Endothelial cell (in vitro differentiated cells): ENCODE data around the gene PKMYT1. TPM values are rescaled to one million over a fixed set of nuclear protein-coding genes. Genes with fewer than 3 reads are reported as not detected.
"Not testable (repeated sequence)": the region's sequence is repeated elsewhere in the genome, so short reads cannot be mapped to it uniquely, and the experiment has no call there.

ENCODE experiments used
- DNase-seq: peaks from one replicate; pipeline ENCODE4 v3.0.0; 2021; ENCODE audit warnings: low spot score
- H3K27ac Mint-ChIP-seq: one replicate; pipeline ENCODE4 v1.8.0; 2021; ENCODE audit warnings: mixed read lengths, inconsistent platforms; ENCODE audit not compliant: unreplicated experiment
- H3K27me3 Mint-ChIP-seq: one replicate; pipeline ENCODE4 v1.8.0; 2021; ENCODE audit warnings: mild to moderate bottlenecking, moderate library complexity, mixed read lengths, inconsistent platforms; ENCODE audit not compliant: unreplicated experiment
- H3K36me3 Mint-ChIP-seq: one replicate; pipeline ENCODE4 v1.8.0; 2021; ENCODE audit warnings: mild to moderate bottlenecking, low read depth, mixed read lengths, inconsistent platforms; ENCODE audit not compliant: unreplicated experiment
- H3K4me1 Mint-ChIP-seq: one replicate; pipeline ENCODE4 v1.8.0; 2021; ENCODE audit warnings: mild to moderate bottlenecking, mixed read lengths, inconsistent platforms; ENCODE audit not compliant: unreplicated experiment
- H3K4me3 Mint-ChIP-seq: one replicate; pipeline ENCODE4 v1.8.0; 2021; ENCODE audit warnings: mild to moderate bottlenecking, mixed read lengths, inconsistent platforms; ENCODE audit not compliant: unreplicated experiment
- H3K9me3 Mint-ChIP-seq: one replicate; pipeline ENCODE4 v1.8.0; 2021; ENCODE audit warnings: mixed read lengths, inconsistent platforms; ENCODE audit not compliant: unreplicated experiment
- total RNA-seq: library from RNA; stranded (reverse); fragmentation: NEBNext Ultra II Directional; extraction: Animal tissue kit (Norgen Biotek cat#: 25700); gene quantifications from one replicate; pipeline ENCODE4 v1.2.1, GENCODE V29; 2021; ENCODE audit not compliant: unreplicated experiment
- TF ChIP-seq, protein P1 (sequence below): fragments of 200-600 bp; sonication (generic); IDR thresholded peaks from one replicate; pipeline ENCODE4 v1.5.0; 2021; ENCODE audit warnings: antibody characterized with exemption; ENCODE audit not compliant: unreplicated experiment

The PKMYT1 gene
- total RNA-seq, 1 donor from 2014 or later = 12.2 TPM

DNA sequence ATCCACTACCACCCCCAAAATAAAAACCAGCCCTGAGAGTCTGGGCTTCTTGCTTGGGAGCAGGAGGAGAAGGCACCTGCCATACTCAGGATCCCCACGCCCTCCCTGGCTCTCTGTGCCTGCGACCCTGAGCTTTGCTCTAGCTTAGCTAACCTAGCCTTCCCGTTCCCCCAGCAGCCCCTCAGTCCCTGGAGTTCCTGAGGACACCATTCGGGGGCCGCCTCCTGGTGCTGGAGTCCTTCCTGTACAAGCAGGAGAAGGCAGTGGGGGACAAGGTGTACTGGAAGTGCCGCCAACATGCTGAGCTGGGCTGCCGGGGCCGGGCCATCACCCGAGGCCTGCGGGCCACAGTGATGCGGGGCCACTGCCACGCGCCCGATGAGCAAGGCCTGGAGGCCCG lies 50.0 kb downstream of the PKMYT1 start:
- Mint-ChIP-seq H3K36me3 (peaks cover 32% of the 10 kb centered on the region), H3K27ac (no peak overlapping the region), H3K27me3 (peaks cover 14% of the 10 kb centered on the region), H3K9me3 (no peaks in the 10 kb centered on the region), H3K4me1 (peaks cover 11% of the 10 kb centered on the region), H3K4me3 (no peak overlapping the region)
- TF ChIP-seq, protein P1, sequence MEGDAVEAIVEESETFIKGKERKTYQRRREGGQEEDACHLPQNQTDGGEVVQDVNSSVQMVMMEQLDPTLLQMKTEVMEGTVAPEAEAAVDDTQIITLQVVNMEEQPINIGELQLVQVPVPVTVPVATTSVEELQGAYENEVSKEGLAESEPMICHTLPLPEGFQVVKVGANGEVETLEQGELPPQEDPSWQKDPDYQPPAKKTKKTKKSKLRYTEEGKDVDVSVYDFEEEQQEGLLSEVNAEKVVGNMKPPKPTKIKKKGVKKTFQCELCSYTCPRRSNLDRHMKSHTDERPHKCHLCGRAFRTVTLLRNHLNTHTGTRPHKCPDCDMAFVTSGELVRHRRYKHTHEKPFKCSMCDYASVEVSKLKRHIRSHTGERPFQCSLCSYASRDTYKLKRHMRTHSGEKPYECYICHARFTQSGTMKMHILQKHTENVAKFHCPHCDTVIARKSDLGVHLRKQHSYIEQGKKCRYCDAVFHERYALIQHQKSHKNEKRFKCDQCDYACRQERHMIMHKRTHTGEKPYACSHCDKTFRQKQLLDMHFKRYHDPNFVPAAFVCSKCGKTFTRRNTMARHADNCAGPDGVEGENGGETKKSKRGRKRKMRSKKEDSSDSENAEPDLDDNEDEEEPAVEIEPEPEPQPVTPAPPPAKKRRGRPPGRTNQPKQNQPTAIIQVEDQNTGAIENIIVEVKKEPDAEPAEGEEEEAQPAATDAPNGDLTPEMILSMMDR = no peak
- DNase-seq = no peak

DNA sequence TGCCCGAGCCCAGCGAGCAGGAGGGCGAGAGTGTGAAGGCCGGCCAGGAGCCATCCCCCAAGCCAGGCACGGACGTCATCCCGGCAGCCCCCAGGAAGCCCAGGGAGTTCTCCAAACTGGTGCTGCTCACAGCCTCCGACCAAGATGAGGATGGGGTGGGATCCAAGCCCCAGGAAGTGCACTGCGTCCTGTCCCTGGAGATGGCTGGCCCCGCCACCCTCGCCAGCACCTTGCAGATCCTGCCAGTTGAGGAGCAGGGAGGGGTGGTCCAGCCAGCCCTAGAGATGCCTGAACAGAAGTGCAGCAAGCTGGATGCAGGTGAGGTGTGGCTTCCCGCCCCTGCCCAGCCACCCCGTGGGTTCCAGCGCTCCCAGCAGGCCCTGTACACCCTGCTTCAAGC lies 50.6 kb downstream of the PKMYT1 start:
- Mint-ChIP-seq H3K27me3 (peaks cover 14% of the 10 kb centered on the region), H3K4me1 (peaks cover 11% of the 10 kb centered on the region), H3K9me3 (no peaks in the 10 kb centered on the region), H3K27ac (no peak overlapping the region), H3K36me3 (peaks cover 32% of the 10 kb centered on the region), H3K4me3 (no peak overlapping the region)
- DNase-seq = no peak
- TF ChIP-seq, protein P1 = no peak

DNA sequence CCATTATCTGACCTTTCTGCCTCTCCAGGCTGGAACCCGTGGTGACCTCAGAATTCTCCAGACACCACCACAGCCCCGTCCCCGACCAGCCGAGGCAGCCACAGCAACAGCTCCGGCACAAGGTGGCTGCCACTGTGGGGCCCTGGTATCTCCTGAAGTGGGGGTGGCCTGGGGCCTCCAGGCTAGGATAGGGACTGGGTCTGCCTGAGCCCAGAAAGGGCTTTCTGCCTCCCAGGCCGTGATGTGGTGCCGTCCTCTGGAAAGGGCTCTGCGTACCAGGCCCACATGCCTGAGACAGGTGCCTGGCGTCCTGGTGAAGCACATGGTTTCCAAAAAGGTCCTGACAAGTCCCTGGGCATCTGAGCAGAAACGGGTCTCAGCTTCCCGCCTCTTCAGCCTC lies 51.5 kb downstream of the PKMYT1 start:
- Mint-ChIP-seq H3K27me3 (peaks cover 8% of the 10 kb centered on the region), H3K4me3 (no peak overlapping the region), H3K9me3 (no peaks in the 10 kb centered on the region), H3K36me3 (peaks cover 24% of the 10 kb centered on the region), H3K4me1 (peaks cover 11% of the 10 kb centered on the region), H3K27ac (no peak overlapping the region)
- no peak for DNase-seq
- TF ChIP-seq, protein P1 = no peak

DNA sequence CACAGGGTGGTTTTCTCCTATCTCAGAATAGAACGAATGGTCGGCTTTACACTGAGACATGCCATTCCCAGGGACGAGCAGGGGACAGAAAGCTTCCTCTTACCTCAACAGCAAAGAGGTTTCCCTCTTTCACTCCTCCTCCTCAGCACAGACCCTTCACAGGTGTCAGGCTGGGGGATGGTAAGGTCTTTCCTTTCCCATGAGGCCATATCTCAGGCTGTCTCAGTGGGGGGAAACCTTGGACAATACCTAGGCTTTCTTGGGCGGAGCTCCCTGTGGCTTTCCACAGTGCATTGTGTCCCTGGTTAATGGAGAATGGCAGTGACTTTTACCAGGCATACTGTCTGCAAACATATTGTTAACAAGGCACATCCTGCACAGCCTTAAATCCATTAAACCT lies 52.1 kb downstream of the PKMYT1 start:
- not testable (repeated sequence) for H3K9me3 Mint-ChIP-seq, H3K4me3 Mint-ChIP-seq, DNase-seq, H3K27ac Mint-ChIP-seq
- H3K36me3 Mint-ChIP-seq = peaks cover 24% of the 10 kb centered on the region
- H3K4me1 Mint-ChIP-seq = peaks cover 11% of the 10 kb centered on the region
- H3K27me3 Mint-ChIP-seq = peaks cover 11% of the 10 kb centered on the region

DNA sequence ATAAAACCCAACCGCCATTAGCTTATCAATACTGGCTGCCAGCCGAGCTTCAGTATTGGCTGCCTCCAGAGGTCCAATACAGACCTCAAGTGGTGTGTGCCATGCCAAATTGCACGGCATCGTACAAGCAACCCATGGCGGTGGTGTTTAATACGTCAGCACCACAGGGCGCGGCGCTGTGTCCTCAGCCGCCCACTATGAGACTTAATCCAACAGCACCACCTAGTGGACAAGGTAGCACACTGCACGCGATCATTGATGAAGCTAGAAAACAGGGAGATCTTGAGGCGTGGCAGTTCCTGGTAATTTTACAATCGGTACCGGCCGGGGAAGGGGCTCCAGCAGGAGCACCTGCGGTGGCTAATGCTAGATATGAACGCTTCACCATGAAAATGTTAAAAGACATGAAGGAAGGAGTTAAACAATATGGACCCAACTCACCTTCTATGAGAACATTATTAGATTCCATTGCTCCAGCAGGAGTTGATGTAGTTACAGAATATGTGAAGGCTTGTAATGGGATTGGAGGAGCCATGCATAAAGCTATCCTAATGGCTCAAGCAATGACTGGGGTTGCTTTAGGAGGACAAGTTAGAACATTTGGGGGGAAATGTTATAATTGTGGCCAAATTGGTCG lies 53.1 kb downstream of the PKMYT1 start:
- Mint-ChIP-seq H3K4me1 (peaks cover 11% of the 10 kb centered on the region), H3K27ac (no peak overlapping the region)

More for the DNA sequence above, 53.1 kb downstream of the PKMYT1 start:
- peak; percentile 80 for DNase-seq
- Mint-ChIP-seq H3K9me3 (no peaks in the 10 kb centered on the region), H3K36me3 (peaks cover 20% of the 10 kb centered on the region), H3K4me3 (no peak overlapping the region), H3K27me3 (peaks cover 11% of the 10 kb centered on the region)
- TF ChIP-seq, protein P1 = peak; percentile 98
